HepG2 (cell line): Measurements from ENCODE around the gene FDXACB1. TPM values are rescaled to one million over a fixed set of nuclear protein-coding genes. Genes with fewer than 3 reads are reported as not detected.

Source experiments
- ATAC-seq: fragments of 200-7000 bp; cut with Tn5 transposase; 3 replicates; pipeline ENCODE4 v1.9.1; 2020; ENCODE audit warnings: mild to moderate bottlenecking, moderate library complexity
- BruUV-seq: library from RNA; stranded (reverse); fragments of 400-500 nt; replicated peaks from 2 replicates; lab custom pipeline; 2021; lab: Mats Ljungman, UMichigan
- CTCF ChIA-PET: fragments of 300-600 bp; formaldehyde crosslinking; extraction: SDS; loops from one replicate; lab custom pipeline; 2021; ENCODE audit warnings: low total read pairs, inconsistent platforms, low intra/inter-chr PET ratio; lab: Yijun Ruan, JAX
- POLR2A ChIA-PET: fragments of 350-600 bp; sonication (Branson Sonifier 250); formaldehyde crosslinking; loops from one replicate; lab custom pipeline; 2020; ENCODE audit warnings: antibody characterized with exemption, inconsistent platforms; lab: Yijun Ruan, JAX
- DNase-seq: peaks from one replicate; pipeline ENCODE4 v3.0.0-alpha.2; 2015; ENCODE audit warnings: low spot score
- FAIRE-seq: peaks from 3 replicates; lab custom pipeline; 2011; peaks lifted over from hg19 to GRCh38; lab: Jason Lieb, UNC
- H2AFZ ChIP-seq: one replicate; pipeline ENCODE4 v1.6.1; 2011; ENCODE audit warnings: low read length, inconsistent platforms
- H3K27ac ChIP-seq: fragments of 300-600 bp; 3 replicates; pipeline ENCODE4 v1.8.0; 2011; ENCODE audit warnings: mixed run types, mild to moderate bottlenecking, mixed read lengths, low read length, inconsistent platforms; ENCODE audit not compliant: insufficient read depth; ENCODE audit errors: extremely low read length
- H3K27me3 ChIP-seq, 2 experiments: fragments of 200-600 bp in 1 of 2; 2 replicates in 1 of 2; 3 replicates in 1 of 2; pipeline versions ENCODE4 v1.6.0 to v1.8.0; 2011; ENCODE audit warnings: low read length in 2 of 2, mild to moderate bottlenecking in 2 of 2, moderate library complexity in 2 of 2, inconsistent platforms in 1 of 2; ENCODE audit not compliant: insufficient read depth in 2 of 2, control insufficient read depth in 1 of 2
- H3K36me3 ChIP-seq, 2 experiments: fragments of 200-600 bp in 1 of 2; replicated peaks in 1 of 2; 2 replicates in 1 of 2; 3 replicates in 1 of 2; pipeline versions ENCODE4 v1.5.1 to v1.8.0; 2011; ENCODE audit warnings: low read length in 2 of 2, inconsistent platforms in 1 of 2; ENCODE audit not compliant: insufficient read depth in 2 of 2, control insufficient read depth in 1 of 2
- H3K4me1 ChIP-seq: 2 replicates; pipeline ENCODE4 v1.5.1; 2012; ENCODE audit warnings: low read length, inconsistent platforms; ENCODE audit not compliant: insufficient read depth
- H3K4me2 ChIP-seq: 2 replicates; pipeline ENCODE4 v1.6.0; 2011; ENCODE audit warnings: low read depth, low read length, inconsistent platforms
- H3K4me3 ChIP-seq, 3 experiments: fragments of 200-600 bp in 1 of 3; sonication (generic), shearing (Covaris generic) in 1 of 3; replicated peaks in 1 of 3; 2 replicates each; pipeline ENCODE4 v1.5.1; 2011 to 2016; ENCODE audit warnings: low read length in 3 of 3, inconsistent platforms in 2 of 3, low read depth in 2 of 3, mild to moderate bottlenecking in 2 of 3, control low read depth in 1 of 3, mixed read lengths in 1 of 3; ENCODE audit not compliant: insufficient read depth in 1 of 3
- H3K79me2 ChIP-seq: one replicate; pipeline ENCODE4 v1.6.1; 2011; ENCODE audit warnings: low read length, inconsistent platforms; ENCODE audit not compliant: insufficient read depth
- H3K9ac ChIP-seq: 2 replicates; pipeline ENCODE4 v1.6.0; 2011; ENCODE audit warnings: mild to moderate bottlenecking, low read depth, low read length, inconsistent platforms; ENCODE audit not compliant: insufficient read depth
- H3K9me3 ChIP-seq: 2 replicates; pipeline ENCODE4 v1.5.1; 2012; ENCODE audit warnings: mild to moderate bottlenecking, low read length
- H4K20me1 ChIP-seq: 2 replicates; pipeline ENCODE4 v1.6.0; 2011; ENCODE audit warnings: inconsistent platforms, mild to moderate bottlenecking, low read length, moderate library complexity; ENCODE audit not compliant: insufficient read depth
- DR1 ChIP-seq: sonication (generic); formaldehyde crosslinking; IDR thresholded peaks from 2 replicates; pipeline ENCODE4 v1.8.0; 2021; ENCODE audit warnings: mild to moderate bottlenecking, missing genetic modification reagents, inconsistent platforms
- JUND ChIP-seq: sonication (generic); formaldehyde crosslinking; IDR thresholded peaks from 2 replicates; pipeline ENCODE4 v1.8.0; 2022; ENCODE audit warnings: mild to moderate bottlenecking, missing genetic modification reagents
- MTF1 ChIP-seq: sonication (generic); formaldehyde crosslinking; IDR thresholded peaks from 2 replicates; pipeline ENCODE4 v1.5.0; 2020; ENCODE audit warnings: missing genetic modification reagents
- NFRKB ChIP-seq: fragments of 450-650 bp; IDR thresholded peaks from 2 replicates; pipeline ENCODE4 v1.6.1; 2017
- NFYC ChIP-seq: IDR thresholded peaks from 2 replicates; pipeline ENCODE4 v1.6.1; 2016; ENCODE audit warnings: missing genetic modification reagents, missing compliant biosample characterization
- PLSCR1 ChIP-seq: sonication (generic); formaldehyde crosslinking; IDR thresholded peaks from 2 replicates; pipeline ENCODE4 v1.5.0; 2020; ENCODE audit warnings: missing genetic modification reagents, mild to moderate bottlenecking, borderline replicate concordance
- TFDP1 ChIP-seq: IDR thresholded peaks from 2 replicates; pipeline ENCODE4 v1.6.1; 2016; ENCODE audit warnings: missing compliant biosample characterization, missing genetic modification reagents, borderline replicate concordance
- TGIF2 ChIP-seq: IDR thresholded peaks from 2 replicates; pipeline ENCODE4 v1.6.1; 2016; ENCODE audit warnings: control low read depth, missing compliant biosample characterization
- ZNF333 ChIP-seq: sonication (generic); formaldehyde crosslinking; IDR thresholded peaks from 2 replicates; pipeline ENCODE4 v1.4.0; 2020; ENCODE audit warnings: mild to moderate bottlenecking, missing genetic modification reagents, borderline replicate concordance
- ZNF367 ChIP-seq: sonication (generic); formaldehyde crosslinking; IDR thresholded peaks from 2 replicates; pipeline ENCODE4 v1.4.0; 2020; ENCODE audit warnings: missing genetic modification reagents, borderline replicate concordance
- ZNF773 ChIP-seq: sonication (generic); formaldehyde crosslinking; IDR thresholded peaks from 2 replicates; pipeline ENCODE4 v1.4.0; 2020; ENCODE audit warnings: missing genetic modification reagents, borderline replicate concordance
- ZNF800 ChIP-seq: sonication (generic); formaldehyde crosslinking; IDR thresholded peaks from 2 replicates; pipeline ENCODE4 v1.4.0; 2020; ENCODE audit warnings: missing genetic modification reagents
- WGBS: methylation state at CpG from one replicate; pipeline ENCODE4 v1.1.6; 2017; ENCODE audit warnings: low lambda C conversion rate; 5-methylcytosine and 5-hydroxymethylcytosine counted together
- in situ Hi-C: cut with HindIII; loops from 2 replicates; pipeline ENCODE4 v1.10.0; 2017; ENCODE audit warnings: low pct_unique_long_range_greater_than_20kb; ENCODE audit not compliant: extremely low pct_ligation_motif_present
- intact Hi-C: fragments of 100-400 bp; cut with micrococcal nuclease; formaldehyde crosslinking; loops from one replicate; pipeline ENCODE4 v1.10.0; 2022; ENCODE audit not compliant: unreplicated experiment
- polyA plus RNA-seq, 8 experiments: library from polyadenylated mRNA; depleted of rRNA in 3 of 8; stranded (reverse) in 7 of 8; unstranded in 1 of 8; fragments of >200 nt; fragmentation: Illumina TruSeq in 4 of 8; extraction: Trizol in 4 of 8; gene quantifications; 2 replicates each; pipeline versions ENCODE4 v1.2.1 to v1.2.3, GENCODE V29; 2011 to 2016; ENCODE audit warnings: low read depth in 4 of 8, missing spikeins in 1 of 8, mixed read lengths in 1 of 8; ENCODE audit not compliant: insufficient read depth in 1 of 8
- total RNA-seq, 5 experiments: library from RNA; depleted of rRNA; stranded (reverse); fragments of >200 nt; fragmentation: Illumina TruSeq; extraction: Trizol; gene quantifications; 2 replicates each; pipeline ENCODE4 v1.2.3, GENCODE V29; 2016; ENCODE audit warnings: low read depth in 1 of 5

Gene FDXACB1
- total and polyA plus RNA-seq, 2 of the 13 experiments (the other 11 are each of a cell fraction or from before 2014, with no cell fraction given): 1.1 to 3.4 TPM

- ChIA-PET CTCF (no interaction called here), POLR2A (no interaction called here)
- no peaks in the 10 kb centered on the region for H3K27me3 ChIP-seq
- H3K4me1 ChIP-seq: peaks cover 10% of the 10 kb centered on the region
- no peak overlapping the region for H3K4me3 ChIP-seq
- peaks cover 5 to 37% of the 10 kb centered on the region in 2 experiments for H3K36me3 ChIP-seq
- TF ChIP-seq NFYC (CRISPR knock-in tag) (no peak), TGIF2 (CRISPR knock-in tag) (no peak), PLSCR1 (no peak)
- ATAC-seq (no peak), DNase-seq (no peak), FAIRE-seq (no peak)
- H2AFZ ChIP-seq: no peak overlapping the region
- H3K79me2 ChIP-seq: no peaks in the 10 kb centered on the region
- 91% methylated on average over 2 of the region's 2 CpGs for WGBS
- no peak overlapping the region for H3K4me2 ChIP-seq
- H3K9ac ChIP-seq: no peak overlapping the region
- in situ Hi-C loops: no loop called here
- H3K9me3 ChIP-seq: no peaks in the 10 kb centered on the region
- H3K27ac ChIP-seq: no peak overlapping the region
- BruUV-seq: no TSS peak
- H4K20me1 ChIP-seq: no peaks in the 10 kb centered on the region
- intact Hi-C loops: no loop called here
Measured at GRCh38 chr11:111846063-111846462, 32.9 kb downstream of the FDXACB1 start.

GRCh38 chr11:111845276-111846028 is 33.5 kb downstream of the FDXACB1 start:
- FAIRE-seq (no peak), ATAC-seq (no peak), DNase-seq (no peak)
- CTCF ChIA-PET: no interaction called here
- H3K79me2 ChIP-seq: no peaks in the 10 kb centered on the region
- intact Hi-C loops: no loop called here
- H3K36me3 ChIP-seq: peaks cover 5 to 34% of the 10 kb centered on the region in 2 experiments
- H3K27me3 ChIP-seq: no peaks in the 10 kb centered on the region
- no peaks in the 10 kb centered on the region for H4K20me1 ChIP-seq
- no peak overlapping the region for H3K9ac ChIP-seq
- POLR2A ChIA-PET: no interaction called here
- in situ Hi-C loops: no loop called here
- H3K4me3 ChIP-seq: no peak overlapping the region
- BruUV-seq: no TSS peak
- H3K4me2 ChIP-seq: no peak overlapping the region
- 95% methylated on average over 7 of the region's 7 CpGs for WGBS
- no peak overlapping the region for H2AFZ ChIP-seq
- H3K4me1 ChIP-seq: peaks cover 16% of the 10 kb centered on the region
- H3K9me3 ChIP-seq: no peaks in the 10 kb centered on the region
- no peak overlapping the region for H3K27ac ChIP-seq
- TF ChIP-seq JUND: no peak
- no peak for TF ChIP-seq ZNF773 (CRISPR knock-in tag)
- TF ChIP-seq ZNF800 (CRISPR knock-in tag): no peak
- no peak for TF ChIP-seq ZNF333
- no peak for TF ChIP-seq DR1 (CRISPR knock-in tag)
- TF ChIP-seq NFRKB: no peak
- TF ChIP-seq MTF1 (CRISPR knock-in tag): no peak
- no peak for TF ChIP-seq ZNF367 (CRISPR knock-in tag)
- TF ChIP-seq TFDP1: no peak
